GM19025 (cell line): ENCODE results near the gene CNGB1.
"Not testable (repeated sequence)": the region's sequence is repeated elsewhere in the genome, so short reads cannot be mapped to it uniquely, and the experiment has no call there.

ENCODE experiments used
- ATAC-seq: cut with Tn5 transposase; IDR thresholded peaks from one replicate; pipeline ENCODE4 v1.9.1; 2021; ENCODE audit warnings: mild to moderate bottlenecking, low read depth, moderate library complexity; ENCODE audit not compliant: unreplicated experiment

Gene CNGB1

DNA sequence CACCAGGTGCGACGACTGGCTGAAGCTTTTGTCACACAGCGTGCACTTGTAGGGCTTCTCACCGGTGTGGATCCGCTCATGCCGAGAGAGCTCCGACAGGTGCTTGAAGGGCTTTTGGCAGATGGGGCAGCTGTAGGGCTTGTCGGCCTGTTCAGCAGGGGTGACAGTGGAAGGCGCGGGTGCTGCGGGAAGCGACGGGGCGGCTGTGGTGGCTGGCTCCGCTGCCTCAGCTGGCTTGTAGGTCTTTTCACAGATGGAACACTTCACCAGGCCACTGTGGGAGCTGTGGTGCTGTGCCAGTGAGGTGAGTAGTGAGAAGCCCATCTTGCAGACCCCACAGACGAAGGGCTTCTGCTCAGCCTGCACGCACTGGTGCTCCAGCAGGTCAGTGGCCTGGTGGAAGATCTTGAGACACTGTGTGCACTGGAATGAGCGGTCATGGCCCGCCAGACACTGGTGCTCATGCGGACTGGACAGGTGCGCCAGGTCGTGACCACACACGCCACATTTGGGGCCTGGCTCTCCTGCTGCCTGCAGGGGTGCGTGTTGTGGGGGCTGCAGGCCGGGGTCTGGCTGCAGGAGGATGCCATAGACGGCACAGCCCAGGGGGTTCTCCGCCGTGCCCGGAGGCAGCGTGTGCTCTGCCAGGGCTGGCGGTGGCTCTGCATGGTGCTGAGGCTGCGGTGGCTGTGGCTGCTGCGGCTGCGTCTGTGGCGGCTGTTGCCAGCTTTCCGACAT is 26.8 kb upstream of the CNGB1 start:
- ATAC-seq: no peak

DNA sequence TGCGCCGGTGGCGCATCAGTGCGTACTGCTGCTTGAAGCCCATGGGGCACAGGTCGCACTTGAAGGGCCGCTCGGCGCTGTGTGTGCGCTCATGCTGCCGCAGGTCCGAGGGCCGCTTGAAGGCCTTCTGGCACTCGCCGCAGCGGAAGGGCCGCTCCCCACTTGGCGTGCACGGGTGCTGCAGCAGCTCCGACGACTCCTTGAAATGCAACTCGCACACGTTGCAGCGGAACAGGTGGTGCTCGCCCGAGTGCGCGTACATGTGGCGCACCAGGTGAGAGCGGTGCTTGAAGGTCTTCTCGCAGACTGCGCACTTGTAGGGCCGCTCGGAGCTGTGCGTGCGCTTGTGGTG is 26.2 kb upstream of the CNGB1 start:
- no peak for ATAC-seq

DNA sequence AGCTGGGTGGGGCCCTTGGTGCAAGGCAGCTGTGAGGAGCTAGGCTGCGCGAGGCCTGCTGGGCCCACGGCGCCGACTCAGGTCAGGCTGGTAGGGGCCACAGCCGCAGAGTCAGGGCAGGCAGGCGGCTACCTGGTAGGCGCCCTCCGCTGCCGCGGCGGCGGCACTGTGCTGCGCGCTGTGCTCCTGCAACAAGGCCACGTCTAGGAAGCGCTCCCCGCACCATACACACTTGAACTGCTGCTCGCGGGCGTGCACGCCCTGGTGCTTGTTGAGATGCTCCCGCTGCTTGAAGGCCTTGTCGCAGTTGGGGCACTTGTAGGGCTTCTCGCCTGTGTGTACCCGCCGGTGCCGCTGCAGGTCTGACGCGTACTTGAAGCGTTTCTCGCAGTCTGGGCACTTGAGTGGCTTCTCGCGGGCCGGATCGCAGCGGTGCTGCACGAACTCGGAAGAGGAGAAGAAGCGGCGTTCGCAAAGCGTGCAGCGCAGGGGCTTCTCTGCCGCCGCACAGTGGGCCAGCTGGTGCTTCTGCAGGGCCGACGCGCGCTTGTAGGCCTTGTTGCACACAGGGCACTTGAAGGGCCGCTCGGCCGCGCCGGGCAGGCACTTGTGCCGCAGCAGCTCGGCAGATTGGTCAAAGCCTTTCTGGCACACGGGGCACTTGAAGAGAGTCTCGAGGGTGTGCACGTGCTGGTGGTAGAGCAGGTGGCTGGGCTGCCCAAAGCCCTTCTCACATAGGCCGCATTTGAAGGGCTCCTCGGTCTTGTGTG is 25.7 kb upstream of the CNGB1 start:
- ATAC-seq: no peak

DNA sequence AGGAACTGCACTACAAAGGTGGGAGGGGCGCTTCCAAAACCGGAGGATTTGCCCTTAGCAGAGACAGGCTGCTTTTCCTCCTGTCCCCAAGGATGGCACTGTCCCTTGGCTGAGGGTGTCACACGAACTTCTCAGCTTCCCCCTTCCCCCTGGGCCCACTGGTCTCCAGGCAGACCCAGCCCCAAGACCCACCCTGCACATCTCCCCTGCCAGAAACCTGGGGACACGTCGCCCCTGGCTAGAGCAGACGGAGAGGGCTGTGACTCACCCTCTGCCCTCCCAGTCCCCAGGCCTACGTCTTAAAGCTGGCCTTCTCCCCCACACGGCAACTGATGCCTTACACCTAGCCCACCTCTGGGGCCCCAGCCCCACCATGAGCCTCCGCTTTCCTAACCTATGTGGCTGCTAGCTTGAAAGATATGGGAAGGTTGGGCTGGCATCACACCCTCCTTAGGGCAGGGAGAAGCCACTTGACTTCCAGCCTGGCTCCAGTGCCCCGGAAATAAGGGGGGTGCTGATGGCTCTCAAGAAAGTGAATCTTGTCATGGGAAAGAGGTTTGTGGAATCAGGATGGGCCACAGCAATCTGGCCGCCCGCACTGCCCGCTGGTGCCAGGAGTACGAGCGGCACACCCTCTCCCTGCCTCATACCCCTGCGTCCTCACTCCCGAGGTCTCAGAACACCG is 24.9 kb upstream of the CNGB1 start:
- no peak for ATAC-seq

DNA sequence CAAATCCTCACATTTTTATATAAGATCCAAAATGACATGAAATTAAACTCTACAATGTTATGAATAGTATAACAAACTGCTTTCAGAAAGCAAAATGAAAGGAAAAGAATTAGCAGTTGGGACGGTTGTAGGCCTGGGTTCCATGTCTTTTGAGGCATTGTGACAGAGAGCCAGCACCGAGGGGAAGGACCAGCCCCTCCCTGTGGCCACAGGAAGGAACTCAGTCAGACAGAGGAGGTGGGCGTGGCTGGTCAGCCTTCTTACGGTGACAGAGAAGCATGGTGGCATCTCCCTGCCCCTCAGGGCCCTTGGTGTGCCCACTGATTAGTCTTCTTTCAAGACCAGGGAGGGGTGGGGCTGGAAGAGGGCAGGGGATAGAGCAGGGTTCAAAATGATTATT is 23.9 kb upstream of the CNGB1 start:
- no peak for ATAC-seq

DNA sequence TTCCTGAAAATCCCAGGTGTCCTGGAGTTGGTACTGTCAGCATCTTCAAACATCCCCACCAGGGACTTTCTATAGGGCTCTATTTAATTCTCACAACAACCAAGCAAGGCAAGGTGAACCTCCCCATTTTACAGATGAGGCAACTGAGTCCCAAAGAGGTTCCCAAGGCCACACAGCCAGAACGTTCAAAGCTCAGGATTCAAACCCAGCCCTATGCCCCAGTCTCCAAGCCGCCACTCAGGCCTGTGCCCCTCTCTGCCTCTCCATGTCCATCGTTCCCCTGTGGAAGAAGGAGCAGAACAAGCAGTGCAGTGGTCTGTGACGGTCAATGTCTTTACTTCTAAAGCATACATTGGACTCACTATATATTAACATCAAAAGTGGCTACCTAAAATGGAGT is 23.4 kb upstream of the CNGB1 start:
- ATAC-seq: no peak

DNA sequence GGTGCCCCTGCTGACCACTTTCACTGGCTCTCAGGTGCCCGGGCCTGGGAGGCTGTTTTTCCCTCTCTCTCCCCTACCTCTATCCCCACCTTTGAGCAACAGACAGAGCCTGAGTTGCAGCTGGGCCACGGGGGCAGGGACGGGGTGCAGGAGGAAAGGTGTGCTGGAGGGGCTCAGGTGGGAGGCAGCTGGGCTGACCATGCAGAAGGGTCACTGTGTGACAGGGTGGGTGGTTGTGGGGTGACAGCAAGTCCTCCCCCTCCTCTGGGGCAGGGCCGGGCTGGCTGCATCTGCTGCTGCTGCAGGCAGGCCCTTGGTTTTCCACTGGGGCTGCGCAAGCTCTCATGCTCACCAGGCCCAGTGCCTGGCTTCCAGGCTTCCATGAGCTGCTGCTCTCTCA is 23.0 kb upstream of the CNGB1 start:
- ATAC-seq: no peak

DNA sequence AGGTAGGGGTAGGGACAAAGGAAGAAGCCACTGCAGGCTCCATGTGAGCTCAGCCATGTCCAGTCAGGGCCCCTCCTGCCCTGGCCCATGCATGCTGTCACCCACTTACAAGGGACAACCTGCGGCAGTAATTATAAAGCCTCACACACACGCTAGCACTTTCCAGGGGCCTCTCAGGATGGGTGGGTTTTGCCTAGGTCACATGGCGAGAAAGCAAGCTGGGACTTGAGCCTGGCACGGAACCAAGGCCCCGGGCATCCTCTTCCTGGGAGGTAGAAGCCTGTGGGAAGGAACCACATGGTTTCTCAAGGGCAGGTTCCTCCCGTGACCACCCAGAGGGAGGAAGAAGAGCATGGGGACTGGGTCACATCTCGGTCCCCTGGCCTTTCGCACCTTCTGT is 22.5 kb upstream of the CNGB1 start:
- no peak for ATAC-seq

DNA sequence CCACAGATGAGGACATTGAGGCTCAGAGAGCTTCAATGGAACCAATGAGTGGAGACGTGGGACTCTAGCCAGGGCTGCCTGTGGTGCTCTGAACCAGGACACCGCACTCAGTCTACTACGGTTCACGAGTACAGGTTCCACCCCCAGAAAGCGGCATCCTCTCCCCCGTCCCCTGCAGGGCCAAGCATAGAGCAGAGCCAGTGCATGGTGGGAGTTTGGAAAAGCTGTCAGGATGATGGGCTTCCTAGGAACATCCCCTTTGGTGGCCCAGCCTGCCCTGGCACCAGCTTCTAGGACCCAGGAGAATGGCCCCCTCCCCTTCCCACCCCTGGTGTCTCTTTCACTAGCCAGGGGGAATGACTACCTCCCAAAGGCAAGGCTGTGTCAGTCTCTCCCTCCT is 21.2 kb upstream of the CNGB1 start:
- no peak for ATAC-seq

DNA sequence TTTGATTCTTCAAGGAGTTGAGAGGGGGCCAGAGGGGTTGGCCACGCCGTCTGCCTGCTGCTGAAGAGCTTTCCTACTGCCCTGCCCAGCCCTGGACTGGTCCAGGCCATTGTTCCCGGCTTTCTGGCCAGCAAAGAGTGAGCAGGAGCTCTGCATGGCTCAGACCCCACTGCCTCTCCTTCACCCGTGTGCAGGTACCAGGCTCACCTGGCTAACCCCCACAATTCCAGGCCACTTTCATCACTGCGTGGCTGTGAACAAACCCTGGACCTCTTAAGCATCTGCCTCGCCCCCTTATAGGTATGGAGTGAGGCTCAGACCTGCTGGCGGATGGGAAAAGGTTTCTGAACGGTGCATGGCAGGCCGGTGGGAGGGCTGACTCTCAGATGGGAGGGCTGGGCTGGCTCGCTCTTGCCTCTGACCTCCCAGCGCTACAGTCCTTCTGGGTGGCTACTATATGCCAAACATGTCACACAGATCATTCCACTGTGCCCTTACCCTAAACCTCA is 20.7 kb upstream of the CNGB1 start:
- ATAC-seq: no peak

DNA sequence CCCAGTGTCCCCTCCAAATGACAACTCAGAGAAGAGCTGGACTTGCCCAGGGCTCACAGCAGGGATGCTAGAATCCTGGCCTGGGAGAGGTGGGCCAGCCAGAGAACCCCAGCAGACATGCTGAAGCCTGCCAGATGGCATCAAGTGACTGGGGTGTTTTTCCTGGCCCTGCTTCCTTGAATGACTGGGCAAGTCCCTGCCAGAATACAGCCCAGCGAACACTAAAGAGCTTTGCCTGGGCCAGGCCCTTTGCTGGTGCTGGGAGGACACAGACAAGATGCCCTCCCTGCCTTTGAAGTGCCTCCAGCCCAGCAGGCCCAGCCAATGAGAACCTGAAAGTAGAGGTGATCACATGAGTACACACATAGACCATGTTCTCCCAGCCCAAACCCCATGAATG is 18.0 kb upstream of the CNGB1 start:
- ATAC-seq: no peak

DNA sequence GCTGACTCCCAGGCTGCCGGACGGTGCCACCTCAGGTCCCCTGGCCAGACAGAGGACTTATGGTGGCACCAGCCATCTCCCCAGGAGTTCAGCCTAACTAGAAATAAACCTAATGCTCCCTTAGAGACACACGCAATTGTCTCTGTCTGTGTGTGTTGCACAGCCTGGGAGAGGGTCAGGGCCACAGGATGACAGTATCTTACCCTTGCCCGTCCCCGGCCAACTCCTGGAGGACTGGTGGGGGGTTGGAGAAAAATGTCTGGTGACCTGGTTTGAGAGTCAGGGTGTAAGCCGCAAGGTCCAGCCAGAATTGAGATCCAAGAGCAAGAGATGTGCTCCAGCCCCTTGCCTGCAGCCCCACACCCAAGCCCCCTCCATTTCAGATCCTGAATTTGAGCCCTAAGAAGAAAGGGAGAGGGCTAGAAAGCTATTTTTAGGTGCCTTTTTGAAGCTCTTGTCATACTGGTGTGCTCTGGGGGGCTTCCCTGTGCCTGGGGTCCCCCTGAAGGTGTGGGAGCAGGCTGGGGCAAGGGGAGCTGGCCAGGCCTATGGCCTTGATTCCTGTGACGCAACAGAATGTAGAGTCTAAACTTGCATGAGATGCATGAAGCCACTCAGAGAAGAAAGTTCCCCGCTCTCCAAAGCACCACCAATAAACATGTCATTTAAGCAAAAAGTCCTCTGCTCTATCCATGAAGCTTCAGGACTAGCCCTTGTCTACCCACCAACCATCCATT is 16.7 kb upstream of the CNGB1 start:
- no peak for ATAC-seq

DNA sequence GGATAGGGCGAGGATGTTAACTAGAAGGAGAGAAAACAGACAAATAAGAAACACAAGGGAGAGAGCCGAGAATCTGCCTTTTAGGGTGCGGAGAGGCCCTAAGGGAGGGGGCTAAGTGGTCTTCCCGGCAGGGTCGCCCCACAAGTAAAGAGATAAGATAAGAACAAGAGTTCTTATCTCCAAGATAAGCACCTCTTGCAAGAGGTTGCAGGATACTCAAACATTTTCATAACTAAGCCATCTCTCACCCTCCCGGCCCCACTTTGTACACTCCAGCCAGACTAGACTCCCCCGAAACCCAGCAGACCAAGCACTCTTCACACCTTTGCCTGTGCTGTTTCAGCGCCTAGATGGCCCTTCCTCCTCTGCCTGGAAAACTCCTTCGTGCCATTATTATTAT is 15.3 kb upstream of the CNGB1 start:
- ATAC-seq: no peak

DNA sequence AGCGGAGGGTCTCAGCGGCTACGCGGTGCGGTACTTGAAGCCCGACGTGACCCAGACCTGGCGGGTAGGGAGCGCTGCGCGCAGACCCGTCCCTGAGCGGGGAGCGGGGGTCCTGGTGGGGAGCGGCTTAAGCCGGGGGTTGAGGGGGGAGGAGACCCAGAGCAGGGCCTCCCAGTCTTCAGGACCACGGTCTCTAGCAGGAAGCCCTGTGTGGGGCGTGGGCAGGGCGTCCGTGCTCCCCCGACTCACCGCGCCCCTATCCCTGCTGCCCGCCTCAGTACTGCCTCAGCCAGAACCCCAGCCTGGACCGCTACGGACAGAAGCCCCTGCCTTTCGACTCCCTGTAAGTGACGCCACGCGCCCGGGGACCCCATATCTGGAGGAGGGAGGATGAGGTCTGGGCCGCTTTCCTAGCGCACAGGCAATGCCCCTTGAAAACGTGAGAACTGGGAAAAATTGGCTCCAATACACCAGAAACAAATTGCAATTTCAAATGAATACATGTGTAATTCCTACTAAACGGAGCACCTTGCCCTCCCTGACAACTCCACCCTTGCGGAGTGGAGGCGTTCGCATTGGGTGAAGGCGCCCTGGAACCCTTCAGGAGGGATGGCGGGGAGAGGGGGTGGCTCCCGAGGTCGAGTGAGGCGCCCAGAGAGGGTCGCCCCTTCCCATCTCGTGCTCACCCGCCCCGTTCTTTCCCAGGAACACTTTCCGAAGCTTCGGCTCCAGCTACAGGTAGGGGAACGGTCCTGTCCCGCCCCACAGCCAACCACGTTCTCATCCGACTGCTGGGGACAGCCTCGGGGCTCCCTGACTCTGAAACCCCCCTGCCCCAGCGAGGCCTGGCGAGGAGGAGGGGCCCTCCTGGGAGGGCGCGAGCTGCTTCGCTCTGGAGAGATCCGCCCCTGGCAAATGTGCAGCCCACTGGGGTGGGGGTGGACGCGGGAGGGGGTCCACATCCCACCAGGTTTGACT is 14.6 kb upstream of the CNGB1 start:
- ATAC-seq: no peak

DNA sequence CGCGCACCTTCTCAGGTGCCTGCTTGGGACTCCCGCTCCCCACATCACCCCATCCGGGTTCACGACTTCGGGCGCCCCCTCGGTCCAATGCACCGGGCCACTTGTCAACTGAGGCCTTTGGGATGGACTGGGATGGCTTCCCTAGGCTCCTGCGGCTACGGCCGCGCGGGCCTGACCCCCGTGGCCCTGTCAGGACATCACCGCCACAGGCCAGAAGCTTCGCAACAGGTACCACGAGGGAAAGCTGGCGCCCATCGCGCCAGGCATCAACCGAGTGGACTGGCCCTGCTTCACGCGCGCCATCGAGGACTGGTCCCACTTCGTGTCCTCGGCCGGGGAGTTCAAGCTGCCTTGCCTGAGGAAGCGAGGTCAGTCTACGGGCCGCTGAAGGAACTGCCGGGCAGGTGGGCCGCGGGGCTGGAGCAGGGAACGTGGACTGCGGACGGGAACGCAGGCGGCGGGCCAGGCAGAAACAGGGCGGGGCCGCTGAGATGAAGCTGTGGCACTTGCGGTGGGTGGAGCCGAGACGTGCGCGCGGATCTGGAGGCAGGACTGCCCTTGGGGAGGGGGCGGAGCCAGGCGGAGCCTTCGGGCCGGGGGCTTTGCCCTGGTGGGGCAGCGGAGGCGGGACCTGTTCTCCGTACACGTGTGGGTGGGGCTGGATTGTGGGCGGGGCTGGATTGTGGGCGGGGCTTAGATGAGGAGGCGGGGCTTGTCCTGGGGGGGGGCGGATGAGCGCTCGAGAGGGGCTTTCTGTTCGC is 13.7 kb upstream of the CNGB1 start:
- peak; percentile 80 for ATAC-seq

DNA sequence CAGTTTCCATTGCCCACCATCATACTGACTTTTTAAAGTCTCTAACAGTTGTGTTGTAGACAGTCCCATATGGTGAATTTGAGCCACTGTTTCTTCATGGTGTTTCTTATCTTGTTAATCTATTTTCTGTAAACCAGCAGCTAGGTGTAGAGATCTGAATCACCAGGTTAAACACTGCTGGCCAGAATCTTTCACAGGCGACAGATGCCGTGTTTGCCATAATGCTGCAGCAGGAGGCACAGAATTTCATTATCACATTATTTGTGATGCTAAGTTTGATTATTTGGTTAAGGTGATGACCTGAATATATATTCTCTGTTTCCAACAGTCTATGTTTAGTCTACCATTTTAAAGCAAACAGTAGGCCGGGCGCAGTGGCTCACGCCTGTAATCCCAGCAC is 11.5 kb upstream of the CNGB1 start:
- no peak for ATAC-seq

DNA sequence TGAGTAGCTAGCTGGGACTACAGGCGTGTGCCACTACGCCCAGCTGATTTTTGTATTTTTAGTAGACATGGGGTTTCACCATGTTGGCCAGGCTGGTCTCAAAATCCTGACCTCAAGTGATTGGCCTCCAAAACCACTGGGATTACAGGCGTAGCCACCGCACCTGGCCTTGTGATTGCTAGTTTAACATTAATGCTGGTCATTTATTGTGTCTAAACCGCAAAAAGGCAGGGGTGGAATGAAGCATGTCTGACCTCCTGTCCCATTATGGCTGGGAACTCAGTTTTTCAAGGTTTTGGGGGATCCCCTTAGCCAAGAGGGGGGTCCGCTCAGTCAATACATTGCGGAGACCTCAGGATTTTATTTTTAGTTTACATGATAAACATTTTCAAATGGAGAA is 10.7 kb upstream of the CNGB1 start:
- no peak for ATAC-seq

DNA sequence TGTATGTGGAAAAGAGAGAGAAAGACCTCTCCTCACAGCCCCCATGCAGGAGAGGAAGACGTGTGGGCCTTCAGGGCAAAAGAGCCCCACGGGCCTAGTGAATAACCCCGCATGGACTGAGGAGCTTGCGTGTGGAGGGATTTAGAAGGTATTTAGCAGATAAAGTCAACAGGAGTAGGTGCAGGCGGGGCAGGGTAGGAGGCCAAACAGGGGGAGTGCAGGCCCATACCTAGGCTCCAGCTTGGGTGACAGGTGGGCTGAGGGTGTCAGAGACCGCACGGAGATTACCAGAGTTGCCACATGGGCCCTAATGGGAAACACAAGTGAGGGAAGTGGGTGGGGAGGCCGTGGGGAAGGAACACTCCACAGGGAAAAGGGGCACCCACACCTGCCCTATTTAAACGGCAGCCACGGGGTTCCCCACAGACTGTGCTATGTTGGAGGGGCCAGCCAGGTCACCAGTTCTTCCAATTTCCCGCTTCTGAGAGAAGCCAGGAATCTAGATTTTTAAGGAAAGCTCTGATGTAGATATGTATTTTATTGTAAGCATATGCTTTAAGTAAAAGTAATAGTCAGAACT is 8.2 kb upstream of the CNGB1 start:
- ATAC-seq: no peak

DNA sequence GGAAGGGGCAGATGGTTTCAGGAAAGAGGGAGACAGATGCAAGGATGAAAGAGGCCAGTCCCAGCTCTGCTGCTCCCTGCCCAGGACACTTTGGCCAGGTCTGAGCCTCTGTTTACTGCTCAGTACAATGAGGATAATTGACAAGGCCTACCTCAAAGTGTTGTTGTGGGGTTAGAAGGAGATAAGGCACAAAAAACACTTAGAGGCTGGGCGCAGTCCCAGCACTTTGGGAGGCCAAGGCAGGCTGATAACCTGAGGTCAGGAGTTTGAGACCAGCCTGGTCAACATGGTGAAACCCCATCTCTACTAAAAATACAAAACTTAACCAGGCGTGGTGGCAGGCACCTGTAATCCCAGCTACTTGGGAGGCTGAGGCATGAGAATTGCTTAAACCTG is 7.1 kb upstream of the CNGB1 start:
- not testable (repeated sequence) for ATAC-seq
